GM08714 (cell line): ENCODE data around the gene KCNH4.
A peak's percentile ranks its signal among the peaks of the same experiment; 100 is the strongest.

Experiments
- H3K4me3 ChIP-seq: fragments of 200-500 bp; sonication (Bioruptor generic); 2 replicates; pipeline ENCODE4 v1.5.1; 2014; ENCODE audit warnings: mild to moderate bottlenecking, low read length, inconsistent platforms
- ZNF274 ChIP-seq: IDR thresholded peaks from 2 replicates; pipeline ENCODE4 v1.6.1; 2012; ENCODE audit warnings: mild to moderate bottlenecking, low read depth, low read length

KCNH4 gene

DNA sequence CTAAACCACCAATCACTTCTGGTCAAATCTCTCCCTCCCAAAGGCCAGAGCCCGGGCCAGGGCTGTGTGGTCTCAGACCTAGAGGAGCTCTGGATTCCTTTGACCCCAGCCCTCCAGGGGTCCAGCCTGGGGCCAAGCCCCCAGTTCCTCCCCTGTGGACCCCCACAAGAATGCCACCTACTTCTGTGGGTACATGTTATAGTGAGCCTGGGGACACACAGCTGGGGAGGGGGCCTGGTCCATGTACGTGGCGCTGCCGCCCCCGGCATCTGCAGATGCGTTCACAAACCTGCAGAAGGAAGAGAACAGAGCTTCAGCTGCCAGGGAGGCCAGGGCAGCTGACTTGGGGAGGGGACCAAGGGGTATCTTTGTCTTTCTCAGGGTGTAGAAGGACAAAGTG, 21.2 kb upstream of the KCNH4 start:
- TF ChIP-seq ZNF274: no peak

DNA sequence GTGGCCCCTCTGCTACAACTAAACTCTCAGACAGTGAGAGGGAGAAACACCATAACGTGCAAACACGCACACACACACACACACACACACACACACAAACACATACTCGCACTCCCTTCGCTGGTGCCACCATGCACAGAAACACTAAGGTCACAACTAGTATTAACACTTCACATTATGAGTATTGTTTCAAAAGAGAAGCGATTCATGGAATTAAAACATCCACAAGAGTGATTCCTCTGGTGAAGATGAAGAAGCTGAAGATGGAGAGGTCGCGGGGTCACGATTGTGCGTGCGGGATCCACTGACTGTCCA, 20.5 kb upstream of the KCNH4 start:
- TF ChIP-seq ZNF274: no peak
- no peak overlapping the region for H3K4me3 ChIP-seq

More for the DNA sequence above, 21.2 kb upstream of the KCNH4 start:
- no peak overlapping the region for H3K4me3 ChIP-seq

DNA sequence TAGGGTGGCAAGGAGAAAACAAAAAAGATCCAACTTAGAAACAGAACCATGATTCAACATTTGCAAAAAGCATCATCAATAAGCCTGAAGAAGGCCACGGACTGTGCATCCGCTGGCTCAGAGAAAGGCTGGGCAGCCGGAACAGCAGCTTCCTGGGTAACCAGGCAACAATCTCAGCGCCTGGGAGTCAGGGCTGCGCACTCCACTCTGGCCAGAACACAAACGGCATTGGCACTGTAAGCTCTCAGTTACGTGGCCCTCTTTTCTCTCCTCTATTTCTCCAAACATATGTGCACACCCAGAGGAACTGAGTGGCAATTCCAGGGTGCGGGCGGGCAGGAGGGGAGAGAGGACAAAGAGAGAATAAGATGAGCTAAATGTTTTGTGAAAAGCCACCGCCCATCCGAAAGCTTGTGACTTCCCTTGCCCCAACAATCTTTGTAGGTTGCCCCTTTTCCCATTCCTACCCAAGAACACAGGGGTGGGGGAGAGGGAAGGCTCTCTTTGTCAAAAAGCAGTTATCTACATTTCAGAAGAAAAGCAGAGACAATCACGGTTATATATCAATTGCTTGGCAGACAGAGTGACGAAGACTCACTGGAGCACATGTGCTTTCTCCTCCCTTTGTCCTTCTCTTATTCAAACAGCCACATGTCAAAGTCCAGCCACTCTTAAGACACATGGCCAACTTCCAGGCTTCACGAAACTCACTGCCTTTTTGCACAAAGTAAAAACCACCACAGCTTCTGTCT, 19.9 kb upstream of the KCNH4 start:
- no peak for TF ChIP-seq ZNF274
- no peak overlapping the region for H3K4me3 ChIP-seq

DNA sequence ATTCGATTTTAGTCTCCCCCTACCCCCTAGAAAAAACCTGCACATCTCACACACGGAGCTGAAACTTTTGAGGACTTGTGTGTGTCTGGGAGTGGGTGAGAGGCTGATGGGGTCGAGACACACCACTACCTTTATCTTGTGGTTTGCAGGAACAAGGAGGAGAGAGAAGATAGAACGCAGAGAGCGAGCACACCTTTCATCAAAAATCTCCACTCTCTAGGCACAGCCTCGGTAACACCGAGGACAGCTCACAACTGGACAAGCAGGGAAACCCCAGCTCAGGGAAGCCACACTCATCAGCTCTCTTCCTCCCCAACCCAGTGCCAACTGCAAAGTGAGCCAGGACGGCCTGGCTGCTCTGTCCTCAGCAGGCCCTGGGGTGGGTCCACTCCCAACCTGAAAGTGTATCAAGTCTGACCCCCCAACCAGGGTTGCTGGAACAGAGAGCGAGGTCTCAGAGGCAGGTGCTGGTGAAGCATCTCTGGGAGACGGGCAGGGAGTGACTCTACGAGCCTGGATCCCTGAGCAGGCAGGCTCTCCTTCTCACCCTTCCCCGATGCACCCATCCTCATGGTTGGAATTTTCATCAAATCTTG, 18.6 kb upstream of the KCNH4 start:
- TF ChIP-seq ZNF274: no peak
- no peak overlapping the region for H3K4me3 ChIP-seq

DNA sequence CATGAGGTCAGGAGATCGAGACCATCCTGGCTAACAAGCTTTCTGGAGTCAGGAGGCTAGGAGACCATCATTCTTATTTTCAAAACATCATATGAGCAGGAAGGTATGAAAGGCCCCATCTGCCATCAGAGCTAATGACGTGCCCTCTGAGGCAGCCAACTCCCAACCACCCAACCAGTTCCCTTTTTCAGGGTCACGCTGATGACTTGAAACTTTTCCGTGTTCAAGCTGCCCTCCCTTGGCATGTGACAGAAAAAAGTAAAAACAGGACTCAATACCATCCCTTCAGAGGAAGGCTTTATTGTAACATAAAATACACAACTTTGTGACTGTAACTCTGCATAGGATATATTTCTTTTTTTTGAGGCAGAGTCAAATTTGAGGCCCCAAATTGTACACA, 18.0 kb upstream of the KCNH4 start:
- H3K4me3 ChIP-seq: no peak overlapping the region
- TF ChIP-seq ZNF274: no peak

DNA sequence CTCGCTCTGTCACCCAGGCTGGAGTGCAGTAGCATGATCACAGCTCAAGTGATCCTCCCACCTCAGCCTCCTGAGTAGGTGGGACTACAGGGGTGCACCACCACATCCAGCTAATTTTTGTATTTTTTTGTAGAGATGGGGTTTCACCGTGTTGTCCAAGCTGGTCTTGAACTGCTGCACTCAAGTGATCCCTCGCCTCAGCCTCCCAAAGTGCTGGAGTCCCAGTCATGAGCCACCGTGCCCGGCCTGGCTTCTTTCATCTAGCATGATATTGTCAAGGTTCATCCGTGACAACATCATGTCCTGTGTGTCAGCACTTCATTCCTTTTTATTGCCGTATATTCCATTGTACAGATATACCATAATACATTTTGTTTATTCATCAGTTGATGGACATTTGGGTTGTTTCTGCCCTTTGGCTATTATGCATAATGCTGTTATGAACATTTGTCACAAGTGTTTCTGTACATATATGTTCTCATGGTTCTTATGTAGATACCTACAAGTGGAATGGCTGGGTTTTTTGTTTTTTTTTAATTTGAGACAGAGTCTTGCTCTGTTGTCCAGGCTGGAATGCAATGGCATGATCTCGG, 16.7 kb upstream of the KCNH4 start:
- no peak for TF ChIP-seq ZNF274
- H3K4me3 ChIP-seq: no peak overlapping the region

DNA sequence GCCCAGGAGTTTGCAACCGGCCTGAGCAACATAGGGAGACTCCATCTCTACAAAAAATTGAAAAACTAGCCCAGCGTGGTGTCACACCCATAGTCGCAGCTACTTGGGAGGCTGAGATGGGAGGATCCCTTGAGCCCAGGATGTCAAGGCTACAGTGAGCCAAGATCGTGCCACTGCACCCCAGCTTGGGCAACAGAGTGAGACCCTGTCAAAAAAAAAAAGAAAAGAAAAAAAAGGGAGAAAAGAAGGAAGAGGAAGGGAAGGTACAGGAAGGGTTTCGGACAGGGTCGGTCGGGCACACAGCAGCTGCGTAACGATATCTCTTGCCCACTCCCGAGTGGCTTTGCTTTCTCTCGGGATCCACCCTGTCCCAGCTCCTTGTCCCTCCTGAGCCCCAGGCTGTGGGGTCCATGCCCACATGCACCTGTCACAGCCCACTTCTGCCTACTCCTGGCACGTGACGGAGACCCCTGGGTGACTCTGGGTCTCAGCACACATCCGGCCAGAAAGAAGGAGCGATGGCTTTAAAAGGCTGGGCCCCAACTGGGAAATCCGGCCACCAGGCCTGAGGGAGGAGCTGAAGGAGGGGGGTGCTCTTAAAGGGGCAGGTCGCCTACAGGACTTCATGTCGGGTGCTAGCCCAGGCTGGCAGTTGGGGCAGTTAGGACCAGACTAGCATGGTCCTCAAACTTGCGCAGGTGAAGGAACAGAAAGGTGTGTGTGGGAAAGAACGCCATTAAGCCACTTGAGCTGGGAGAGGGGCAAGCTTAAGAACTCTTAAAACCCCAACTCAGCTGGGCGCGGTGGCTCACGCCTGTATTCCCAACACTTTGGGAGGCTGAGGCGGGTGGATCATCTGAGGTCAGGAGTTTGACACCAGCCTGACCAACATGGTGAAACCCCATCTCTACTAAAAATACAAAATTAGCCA, 13.3 kb upstream of the KCNH4 start, which contains the start of gene GHDC:
GHDC (minus strand) TSS at position 526 of the 931 bp plus-strand sequence. CDS start 913 bp downstream, outside the sequence.
- no peak for TF ChIP-seq ZNF274
- peak within 1 kb of the TSS; percentile 60 for H3K4me3 ChIP-seq

DNA sequence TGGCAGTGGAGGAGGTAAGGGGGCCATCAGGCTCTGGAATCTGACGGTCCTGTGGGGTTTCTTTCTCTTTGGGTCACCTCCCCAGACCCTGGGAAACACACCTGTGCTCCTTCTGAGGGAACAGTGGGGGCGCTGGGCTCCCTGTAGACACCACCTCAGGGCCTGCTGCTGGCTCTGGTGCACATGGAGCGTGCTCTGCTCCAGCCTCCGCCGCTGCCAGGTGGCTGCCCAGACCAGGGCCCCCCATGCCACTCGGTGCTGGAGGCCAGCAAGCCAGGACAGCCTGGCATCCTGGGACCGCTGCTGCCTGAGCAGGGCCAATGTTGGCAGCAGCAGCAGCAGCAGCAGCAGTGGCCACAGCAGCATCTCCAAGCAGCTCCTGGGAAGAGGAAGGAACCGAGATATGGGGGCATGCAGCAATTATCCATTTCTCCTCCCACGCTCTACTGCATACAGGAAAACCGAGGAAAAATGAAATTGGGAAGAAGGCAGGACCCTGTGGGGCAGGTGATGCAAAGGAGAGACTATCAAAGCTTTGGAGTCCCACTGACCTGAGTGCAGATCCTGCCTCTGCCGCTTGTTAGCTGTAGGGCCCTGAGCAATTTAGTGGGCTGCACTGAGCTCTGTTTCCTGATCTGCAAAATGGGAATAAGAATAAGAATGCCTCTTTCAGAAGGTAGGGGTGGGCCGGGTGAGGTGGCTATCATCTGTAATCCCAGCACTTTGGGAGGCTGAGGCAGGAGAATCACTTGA, 12.4 kb upstream of the KCNH4 start:
- no peak for TF ChIP-seq ZNF274
- H3K4me3 ChIP-seq: peak overlapping the region; percentile 60; the same call in 1 of the 2 replicates

DNA sequence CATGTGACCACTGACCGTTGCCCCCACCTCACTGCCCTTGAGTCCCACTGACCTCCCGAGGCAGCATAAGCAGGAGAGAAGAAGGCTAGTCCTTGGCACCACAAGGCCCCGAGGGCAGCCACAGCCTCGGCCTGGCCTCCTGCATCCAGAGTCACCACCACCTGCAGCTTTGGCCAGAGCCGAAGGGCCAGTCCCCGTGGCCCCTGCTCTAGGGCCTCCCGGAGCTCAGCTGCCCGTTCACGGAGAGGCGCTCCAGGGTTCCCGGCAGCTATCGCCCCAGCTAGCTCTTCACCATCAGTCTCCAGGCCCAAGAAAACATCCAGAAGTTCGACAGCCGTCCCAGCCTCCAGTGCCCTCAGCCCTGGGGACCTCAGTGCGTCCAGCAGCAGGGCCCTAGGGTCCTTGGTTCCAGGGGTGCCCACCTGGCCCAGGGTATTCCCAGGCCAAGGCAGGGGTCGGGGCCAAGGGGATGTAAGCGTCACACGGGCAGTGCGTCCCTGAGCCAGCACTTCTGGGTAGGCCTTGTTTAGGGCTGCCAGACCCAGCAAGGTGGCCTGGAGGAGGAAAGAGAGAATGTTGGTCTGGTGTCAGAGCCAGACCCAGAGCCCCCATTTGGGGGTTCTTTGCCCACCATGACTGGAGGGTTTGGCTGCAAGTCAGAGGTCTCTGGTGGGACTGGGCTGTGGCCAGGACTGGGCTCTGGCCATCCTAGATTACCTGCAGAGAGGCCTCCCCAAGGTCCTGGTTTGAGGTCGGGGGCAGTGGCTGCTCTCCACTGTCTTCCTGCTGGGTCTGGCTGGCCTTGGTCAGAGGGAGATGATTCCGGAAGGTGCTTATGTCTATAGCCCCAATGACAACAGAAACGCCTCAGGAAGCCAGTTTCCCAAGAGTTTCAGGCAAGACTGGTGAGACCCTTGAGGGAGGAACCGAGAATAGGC, 11.5 kb upstream of the KCNH4 start:
- no peak for TF ChIP-seq ZNF274
- no peak overlapping the region for H3K4me3 ChIP-seq

DNA sequence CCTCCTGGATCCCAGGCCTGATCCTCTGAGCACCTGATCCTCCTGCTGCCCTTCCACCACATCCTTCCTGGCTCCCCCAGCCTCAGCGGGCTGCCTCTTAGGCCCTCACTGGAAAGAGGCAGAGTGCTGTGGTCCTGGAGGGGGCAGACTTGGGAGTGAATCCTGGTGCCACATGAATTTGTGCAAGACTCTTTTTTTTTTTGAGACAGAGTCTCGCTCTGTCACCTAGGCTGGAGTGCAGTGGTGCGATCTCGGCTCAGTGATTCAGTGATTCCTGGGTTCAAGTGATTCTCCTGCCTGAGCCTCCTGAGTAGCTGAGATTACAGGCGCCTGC, 10.3 kb upstream of the KCNH4 start:
- TF ChIP-seq ZNF274: no peak
- no peak overlapping the region for H3K4me3 ChIP-seq

DNA sequence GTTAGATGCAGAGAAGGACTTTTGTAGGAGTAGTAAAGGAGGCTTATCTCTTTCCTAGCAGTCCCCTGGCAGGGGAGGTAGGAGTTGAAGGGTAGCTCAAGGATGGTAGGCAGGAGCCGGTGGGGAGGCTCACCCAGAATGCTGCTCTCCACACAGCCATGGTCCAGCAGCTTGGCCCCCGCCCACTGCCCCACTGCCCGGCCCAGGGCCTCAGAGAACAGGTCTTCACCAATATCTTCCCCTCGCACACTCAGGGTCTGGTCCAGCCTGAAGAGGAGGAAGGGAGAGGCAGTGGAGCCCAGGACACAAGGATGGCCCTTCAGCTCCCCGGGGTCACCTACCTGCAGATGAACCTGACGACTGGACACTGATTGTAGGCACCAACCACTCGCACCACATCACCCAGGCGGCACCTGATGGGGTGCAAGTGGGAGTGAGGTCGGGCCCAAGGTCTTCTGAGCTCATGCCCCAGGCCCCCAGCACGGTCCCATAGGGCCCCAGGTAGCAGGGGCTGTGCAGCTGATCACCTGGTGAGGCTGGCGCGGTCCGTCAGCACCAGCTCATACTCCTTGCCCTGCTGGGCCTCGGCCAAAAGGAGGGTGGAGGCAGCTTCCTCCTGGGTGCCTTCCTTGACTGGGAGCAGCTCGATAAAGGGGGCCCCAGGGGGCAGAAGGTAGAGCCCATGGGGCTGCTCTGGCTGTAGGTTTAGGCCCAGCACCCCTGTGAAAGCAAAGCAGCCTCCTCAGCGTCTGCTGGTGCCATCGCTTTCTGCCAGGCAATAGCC, 9.7 kb upstream of the KCNH4 start:
- no peak for TF ChIP-seq ZNF274
- no peak overlapping the region for H3K4me3 ChIP-seq

DNA sequence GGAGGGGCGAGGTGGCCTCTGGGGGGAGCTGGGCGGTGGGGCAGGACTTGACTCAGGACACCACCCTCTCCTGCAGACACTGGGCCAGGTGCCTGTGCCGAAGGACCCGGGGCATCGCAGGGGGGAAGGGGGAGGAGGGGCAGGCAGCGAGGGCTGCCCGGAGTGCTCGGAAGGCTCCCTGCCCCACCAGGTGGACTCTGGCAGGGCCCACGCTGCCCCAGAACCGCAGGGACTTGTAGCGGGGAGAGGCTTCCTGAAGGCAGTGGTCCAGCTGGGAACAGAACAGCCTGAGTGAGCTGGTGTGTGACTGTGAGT, 8.7 kb upstream of the KCNH4 start:
- TF ChIP-seq ZNF274: no peak

More for the DNA sequence above, 8.7 kb upstream of the KCNH4 start:
- H3K4me3 ChIP-seq: no peak overlapping the region
